Measurements from ENCODE around the gene PSD4. TPM values are rescaled to one million over a fixed set of nuclear protein-coding genes. Genes with fewer than 3 reads are reported as not detected.
A peak's percentile ranks its signal among the peaks of the same experiment; 100 is the strongest.

PSD4 gene
- polyA plus RNA-seq, 4 donors: 24.7 to 39.2 (median 32.7) TPM

DNA sequence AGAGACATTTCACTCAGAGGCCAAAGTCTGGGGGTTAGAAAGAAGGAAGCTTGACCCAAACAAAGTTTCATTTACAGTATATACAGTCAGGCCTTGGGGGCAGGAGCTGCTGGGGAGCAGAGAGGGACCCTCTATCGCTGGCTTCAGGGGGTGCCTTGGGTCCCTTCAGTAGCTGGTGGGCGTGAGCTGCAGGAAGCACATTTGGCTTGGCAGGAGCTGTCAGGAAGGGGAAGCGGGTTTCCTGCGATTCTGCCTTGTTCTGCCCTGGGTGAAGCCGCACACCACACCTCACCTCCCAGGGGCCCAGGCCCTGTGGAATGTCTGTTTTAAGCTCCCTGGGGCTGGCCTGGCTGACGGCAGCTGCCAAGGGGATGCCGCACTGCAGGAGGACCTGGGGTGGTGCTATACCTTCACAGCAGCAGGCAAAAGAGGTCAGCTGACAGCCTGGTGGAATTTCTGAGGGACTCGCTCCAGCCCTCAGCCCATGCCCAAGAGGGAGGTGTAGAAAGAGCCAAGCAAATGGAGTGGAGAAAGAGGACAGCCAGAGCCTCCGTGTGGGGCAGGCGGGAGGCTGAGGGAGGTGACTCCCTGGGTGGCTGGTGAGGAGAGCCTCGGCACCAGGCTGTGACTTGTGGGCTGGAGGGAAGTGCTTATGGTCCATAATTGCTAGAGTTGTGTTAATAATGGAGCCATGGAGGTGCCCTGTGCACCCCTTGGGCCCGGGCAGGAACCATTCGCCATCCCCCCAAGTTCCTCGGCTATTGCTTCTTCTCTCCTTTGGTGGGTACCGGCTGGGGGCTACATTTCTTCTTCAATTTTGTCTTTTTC is 43.9 kb downstream of the PSD4 start:
- Histone ChIP-seq H3K27me3 (ENCODE audit: control insufficient read depth in 3 of 3, insufficient read depth in 3 of 3, low read length in 3 of 3) (no peaks in the 10 kb centered on the region), H3K4me3 (ENCODE audit: low read depth in 1 of 3, low read length in 3 of 3) (no peak overlapping the region), H3K9me3 (ENCODE audit: control insufficient read depth in 2 of 2, insufficient read depth in 1 of 2, low read depth in 1 of 2, low read length in 1 of 2) (no peaks in the 10 kb centered on the region), H3K4me1 (ENCODE audit: control insufficient read depth in 3 of 3, insufficient read depth in 2 of 3, low read depth in 1 of 3, low read length in 2 of 3) (peaks cover 18 to 29% (median 19%) of the 10 kb centered on the region in 3 donors), H3K27ac (ENCODE audit: low read depth in 1 of 3, low read length in 2 of 3) (peak overlapping the region; percentile 56 to 84 (median 75)), H3K36me3 (ENCODE audit: control insufficient read depth in 3 of 3, insufficient read depth in 2 of 3, low read depth in 1 of 3, low read length in 3 of 3) (peaks cover 0 to 2% (median 0%) of the 10 kb centered on the region in 3 donors)
- peak in 1 of 2 donors; percentile 53 for DNase-seq
- WGBS, 3 donors: 71 to 76% (median 75%) methylated on average over 15 of the region's 15 CpGs
- FAIRE-seq: no peak

DNA sequence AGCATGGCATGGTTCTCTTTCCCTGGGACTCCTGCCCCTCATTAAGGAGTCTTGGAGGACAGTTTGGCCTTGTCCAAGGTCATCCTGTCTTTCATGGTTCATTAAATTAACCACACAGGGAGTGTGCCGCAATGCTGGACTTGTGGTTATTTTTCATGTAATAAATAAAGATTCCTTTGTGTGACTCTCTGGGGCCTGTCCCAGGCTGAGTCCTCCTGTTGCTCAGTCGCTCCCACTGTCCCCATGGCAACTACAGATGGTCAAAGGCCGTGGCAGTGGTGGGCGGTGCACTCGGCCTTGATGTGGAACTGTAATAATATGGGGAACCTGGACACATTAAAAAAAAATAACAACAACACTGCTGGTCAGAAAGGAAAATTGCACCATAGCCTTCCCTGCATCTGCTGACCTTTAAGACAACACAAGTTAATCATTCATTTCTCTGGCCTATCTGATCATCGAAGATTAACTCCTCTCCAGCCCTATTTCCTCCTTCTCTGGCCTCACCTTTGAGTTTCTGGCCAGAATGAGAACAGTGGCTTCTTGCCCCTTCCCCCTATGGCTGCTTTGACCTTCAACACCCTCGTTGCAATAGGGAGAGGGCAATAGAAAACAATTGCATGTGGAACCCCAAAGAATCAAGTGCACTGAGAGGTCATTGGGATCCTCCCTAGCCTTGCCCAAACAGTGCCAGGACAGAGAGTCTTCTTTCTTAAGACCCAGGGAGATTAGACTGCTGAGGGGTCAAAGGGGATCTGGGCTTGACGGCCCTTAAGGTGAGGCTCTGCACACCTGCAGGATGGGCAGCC is 44.7 kb downstream of the PSD4 start:
- no peak overlapping the region for H3K4me3 ChIP-seq (ENCODE audit: low read depth in 1 of 3, low read length in 3 of 3)
- FAIRE-seq: no peak

DNA sequence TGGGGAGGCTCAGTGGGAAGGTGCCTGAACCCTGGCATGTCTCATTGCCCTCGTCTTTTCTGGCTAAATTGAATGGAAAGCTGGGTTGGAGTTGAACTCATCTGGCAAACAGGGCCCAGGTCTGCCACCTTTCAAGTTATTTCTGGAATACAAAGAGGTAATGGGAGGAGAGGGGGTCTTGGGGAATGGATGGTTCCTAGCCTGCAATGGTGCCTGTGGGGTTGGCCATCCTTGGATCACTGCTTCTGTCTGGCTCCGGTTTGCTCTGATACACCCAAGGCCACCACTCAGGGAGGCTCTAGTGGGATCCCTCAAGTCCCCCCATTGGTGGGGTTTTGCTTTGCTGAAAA is 45.3 kb downstream of the PSD4 start:
- Histone ChIP-seq H3K27me3 (ENCODE audit: control insufficient read depth in 3 of 3, insufficient read depth in 3 of 3, low read length in 3 of 3) (no peaks in the 10 kb centered on the region), H3K27ac (ENCODE audit: low read depth in 1 of 3, low read length in 2 of 3) (peak overlapping the region; percentile 57 to 81 (median 81)), H3K36me3 (ENCODE audit: control insufficient read depth in 3 of 3, insufficient read depth in 2 of 3, low read depth in 1 of 3, low read length in 3 of 3) (peaks cover 0 to 2% (median 0%) of the 10 kb centered on the region in 3 donors), H3K9me3 (ENCODE audit: control insufficient read depth in 2 of 2, insufficient read depth in 1 of 2, low read depth in 1 of 2, low read length in 1 of 2) (no peaks in the 10 kb centered on the region), H3K4me3 (ENCODE audit: low read depth in 1 of 3, low read length in 3 of 3) (no peak overlapping the region), H3K4me1 (ENCODE audit: control insufficient read depth in 3 of 3, insufficient read depth in 2 of 3, low read depth in 1 of 3, low read length in 2 of 3) (peaks cover 18 to 29% (median 19%) of the 10 kb centered on the region in 3 donors)
- DNase-seq (no peak), FAIRE-seq (no peak)
- WGBS, 3 donors: 68 to 85% (median 76%) methylated on average over 2 of the region's 2 CpGs

More for the DNA sequence above, 44.7 kb downstream of the PSD4 start:
- Histone ChIP-seq H3K4me1 (ENCODE audit: control insufficient read depth in 3 of 3, insufficient read depth in 2 of 3, low read depth in 1 of 3, low read length in 2 of 3) (peaks cover 18 to 29% (median 19%) of the 10 kb centered on the region in 3 donors), H3K27ac (ENCODE audit: low read depth in 1 of 3, low read length in 2 of 3) (peak overlapping the region; percentile 81 to 84 (median 81)), H3K36me3 (ENCODE audit: control insufficient read depth in 3 of 3, insufficient read depth in 2 of 3, low read depth in 1 of 3, low read length in 3 of 3) (peaks cover 0 to 2% (median 0%) of the 10 kb centered on the region in 3 donors), H3K27me3 (ENCODE audit: control insufficient read depth in 3 of 3, insufficient read depth in 3 of 3, low read length in 3 of 3) (no peaks in the 10 kb centered on the region), H3K9me3 (ENCODE audit: control insufficient read depth in 2 of 2, insufficient read depth in 1 of 2, low read depth in 1 of 2, low read length in 1 of 2) (no peaks in the 10 kb centered on the region)
- WGBS, 3 donors: 11 to 58% (median 36%) methylated on average over 8 of the region's 8 CpGs
- peak; percentile 84 to 91 for DNase-seq

DNA sequence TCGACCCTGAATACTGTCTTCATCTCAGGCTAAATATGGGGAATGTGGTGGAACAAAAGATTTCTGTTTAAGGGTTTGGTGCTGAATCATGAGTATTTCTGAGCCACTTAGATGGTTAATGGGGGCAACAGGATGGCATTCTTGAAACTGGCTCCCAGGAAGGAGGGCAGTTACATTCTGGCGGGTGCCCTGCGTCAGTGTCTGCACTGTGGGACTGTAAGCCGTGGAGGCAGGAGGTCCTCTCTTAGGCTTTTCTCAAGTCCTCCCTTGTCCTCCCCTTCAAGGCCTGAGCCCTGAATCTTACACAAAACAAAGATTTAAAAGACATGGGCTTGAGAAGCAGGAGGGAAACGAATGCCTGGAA is 45.7 kb downstream of the PSD4 start:
- Histone ChIP-seq H3K4me1 (ENCODE audit: control insufficient read depth in 3 of 3, insufficient read depth in 2 of 3, low read depth in 1 of 3, low read length in 2 of 3) (peaks cover 18 to 29% (median 19%) of the 10 kb centered on the region in 3 donors), H3K4me3 (ENCODE audit: low read depth in 1 of 3, low read length in 3 of 3) (no peak overlapping the region)
- no peak for FAIRE-seq

DNA sequence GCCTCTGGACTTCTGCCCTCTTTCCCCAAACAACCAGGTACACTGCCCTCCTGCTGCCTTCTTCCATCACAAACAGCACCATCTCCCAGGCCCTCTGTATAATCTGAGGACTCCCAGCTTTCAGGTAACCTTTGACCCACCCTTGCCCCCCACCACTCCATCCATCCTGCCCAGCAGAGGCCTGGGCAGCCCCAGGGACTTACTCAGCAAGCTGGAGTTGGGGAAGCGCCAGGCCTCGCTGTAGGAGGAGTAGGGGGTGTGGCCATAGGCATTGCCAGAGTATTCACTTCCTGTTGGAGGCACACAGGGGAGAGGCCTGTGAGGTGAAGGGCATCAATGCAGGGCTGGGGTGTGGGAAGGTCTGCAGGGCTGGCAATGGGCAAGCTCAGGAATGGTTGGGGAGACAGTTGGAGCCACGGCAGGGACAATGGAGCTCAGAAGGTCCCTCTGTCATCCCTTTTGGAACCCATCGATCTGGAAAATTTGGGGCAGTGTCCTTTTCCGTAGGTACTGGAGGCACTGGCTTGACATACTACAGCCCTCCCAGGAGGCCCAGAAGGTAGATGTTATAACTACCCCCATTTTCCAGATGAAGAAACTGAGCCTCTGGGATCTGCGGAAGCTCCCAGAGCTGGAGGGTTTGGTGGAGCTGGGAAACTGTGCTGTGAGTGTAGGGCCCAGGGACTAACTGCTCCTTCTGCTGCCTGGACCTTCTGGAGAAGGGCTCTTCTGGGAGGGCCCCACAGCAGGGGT is 46.3 kb downstream of the PSD4 start:
- Histone ChIP-seq H3K27me3 (ENCODE audit: control insufficient read depth in 3 of 3, insufficient read depth in 3 of 3, low read length in 3 of 3) (no peaks in the 10 kb centered on the region), H3K27ac (ENCODE audit: low read depth in 1 of 3, low read length in 2 of 3) (peak overlapping the region; percentile 57 to 81 (median 81)), H3K4me1 (ENCODE audit: control insufficient read depth in 3 of 3, insufficient read depth in 2 of 3, low read depth in 1 of 3, low read length in 2 of 3) (peaks cover 18 to 29% (median 19%) of the 10 kb centered on the region in 3 donors), H3K36me3 (ENCODE audit: control insufficient read depth in 3 of 3, insufficient read depth in 2 of 3, low read depth in 1 of 3, low read length in 3 of 3) (peaks cover 0 to 2% (median 0%) of the 10 kb centered on the region in 3 donors), H3K9me3 (ENCODE audit: control insufficient read depth in 2 of 2, insufficient read depth in 1 of 2, low read depth in 1 of 2, low read length in 1 of 2) (no peaks in the 10 kb centered on the region), H3K4me3 (ENCODE audit: low read depth in 1 of 3, low read length in 3 of 3) (no peak overlapping the region)
- 65 to 81% (median 65%) methylated on average over 6 of the region's 6 CpGs for WGBS, 3 donors
- FAIRE-seq (no peak), DNase-seq (peak; percentile 76)

More for the DNA sequence above, 45.7 kb downstream of the PSD4 start:
- Histone ChIP-seq H3K27me3 (ENCODE audit: control insufficient read depth in 3 of 3, insufficient read depth in 3 of 3, low read length in 3 of 3) (no peaks in the 10 kb centered on the region), H3K36me3 (ENCODE audit: control insufficient read depth in 3 of 3, insufficient read depth in 2 of 3, low read depth in 1 of 3, low read length in 3 of 3) (peaks cover 0 to 2% (median 0%) of the 10 kb centered on the region in 3 donors), H3K27ac (ENCODE audit: low read depth in 1 of 3, low read length in 2 of 3) (peak overlapping the region; percentile 57 to 81 (median 81)), H3K9me3 (ENCODE audit: control insufficient read depth in 2 of 2, insufficient read depth in 1 of 2, low read depth in 1 of 2, low read length in 1 of 2) (no peaks in the 10 kb centered on the region)
- 72 to 75% (median 75%) methylated on average over 5 of the region's 5 CpGs for WGBS, 3 donors
- no peak for DNase-seq

DNA sequence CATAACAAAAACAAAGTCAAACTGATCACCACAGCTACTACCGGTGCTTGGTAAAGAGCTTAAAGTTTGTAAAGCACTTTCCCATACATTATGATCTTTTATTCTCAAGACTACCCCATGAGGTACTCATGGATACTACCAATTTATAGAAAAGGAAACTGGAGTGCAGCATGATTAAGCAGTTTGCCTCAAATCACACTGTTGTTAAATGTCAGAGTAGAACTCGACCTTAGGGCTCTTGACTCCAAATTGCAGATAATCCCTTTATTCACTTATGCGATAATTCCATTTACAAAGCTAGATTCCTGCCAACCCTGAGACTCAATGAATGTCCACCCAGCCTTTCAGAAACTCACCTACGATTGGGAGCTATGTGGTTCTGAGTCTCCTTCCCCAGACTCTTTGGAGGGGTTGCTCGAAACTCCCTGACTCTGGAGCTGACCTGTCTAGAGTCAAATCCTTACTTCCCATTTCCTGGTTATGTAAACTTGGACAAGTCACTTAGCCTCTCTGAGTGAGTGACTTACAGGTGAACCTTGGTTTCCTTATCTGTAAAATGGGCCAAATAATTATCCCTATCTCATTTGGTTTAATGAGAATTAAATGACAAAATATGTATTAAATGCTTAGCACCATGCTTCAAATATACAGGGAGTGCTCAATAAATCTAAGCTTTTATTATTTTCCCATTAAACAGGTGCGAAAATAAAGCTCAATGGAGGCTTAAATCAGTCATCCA is 47.4 kb downstream of the PSD4 start:
- FAIRE-seq: no peak
- Histone ChIP-seq H3K27ac (ENCODE audit: low read depth in 1 of 3, low read length in 2 of 3) (no peak overlapping the region), H3K9me3 (ENCODE audit: control insufficient read depth in 2 of 2, insufficient read depth in 1 of 2, low read depth in 1 of 2, low read length in 1 of 2) (no peaks in the 10 kb centered on the region), H3K4me1 (ENCODE audit: control insufficient read depth in 3 of 3, insufficient read depth in 2 of 3, low read depth in 1 of 3, low read length in 2 of 3) (peaks cover 18 to 34% (median 19%) of the 10 kb centered on the region in 3 donors), H3K4me3 (ENCODE audit: low read depth in 1 of 3, low read length in 3 of 3) (no peak overlapping the region), H3K36me3 (ENCODE audit: control insufficient read depth in 3 of 3, insufficient read depth in 2 of 3, low read depth in 1 of 3, low read length in 3 of 3) (peaks cover 0 to 2% (median 0%) of the 10 kb centered on the region in 3 donors), H3K27me3 (ENCODE audit: control insufficient read depth in 3 of 3, insufficient read depth in 3 of 3, low read length in 3 of 3) (no peaks in the 10 kb centered on the region)
- no peak for DNase-seq
- 68 to 82% (median 70%) methylated on average over 6 of the region's 6 CpGs for WGBS, 3 donors

DNA sequence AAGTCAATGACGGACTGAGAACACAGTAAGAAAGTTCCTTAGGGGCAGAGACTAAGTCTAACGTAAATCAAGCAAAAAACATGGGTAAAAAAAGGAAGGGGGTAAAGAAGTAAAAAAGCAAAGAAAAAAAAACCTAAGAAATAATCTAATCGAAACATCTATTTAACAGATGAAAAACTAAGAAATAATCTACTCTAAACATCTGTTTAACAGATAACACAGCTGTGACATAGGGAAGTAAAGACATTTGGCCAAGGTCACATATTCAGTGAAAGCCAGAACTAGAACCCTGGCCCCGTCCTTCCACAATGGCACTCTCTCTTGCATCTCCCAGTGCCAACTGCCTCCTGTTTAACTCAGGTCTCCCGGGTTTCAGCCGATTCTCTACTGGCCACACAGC is 48.1 kb downstream of the PSD4 start:
- Histone ChIP-seq H3K27me3 (ENCODE audit: control insufficient read depth in 3 of 3, insufficient read depth in 3 of 3, low read length in 3 of 3) (no peaks in the 10 kb centered on the region), H3K27ac (ENCODE audit: low read depth in 1 of 3, low read length in 2 of 3) (no peak overlapping the region), H3K4me1 (ENCODE audit: control insufficient read depth in 3 of 3, insufficient read depth in 2 of 3, low read depth in 1 of 3, low read length in 2 of 3) (peaks cover 18 to 34% (median 18%) of the 10 kb centered on the region in 3 donors), H3K36me3 (ENCODE audit: control insufficient read depth in 3 of 3, insufficient read depth in 2 of 3, low read depth in 1 of 3, low read length in 3 of 3) (peaks cover 0 to 2% (median 0%) of the 10 kb centered on the region in 3 donors), H3K4me3 (ENCODE audit: low read depth in 1 of 3, low read length in 3 of 3) (no peak overlapping the region), H3K9me3 (ENCODE audit: control insufficient read depth in 2 of 2, insufficient read depth in 1 of 2, low read depth in 1 of 2, low read length in 1 of 2) (no peaks in the 10 kb centered on the region)
- FAIRE-seq (no peak), DNase-seq (no peak)
- 80 to 91% (median 85%) methylated on average over 6 of the region's 6 CpGs for WGBS, 3 donors

Measured in small intestine (tissue), 7 donors.